GM18873 (cell line): ENCODE data around the gene IRF4.

ENCODE experiments used
- ATAC-seq: cut with Tn5 transposase; IDR thresholded peaks from one replicate; pipeline ENCODE4 v1.9.1; 2021; ENCODE audit warnings: mild to moderate bottlenecking, moderate library complexity, moderate number of reproducible peaks; ENCODE audit not compliant: unreplicated experiment, low FRiP score

IRF4 gene

DNA sequence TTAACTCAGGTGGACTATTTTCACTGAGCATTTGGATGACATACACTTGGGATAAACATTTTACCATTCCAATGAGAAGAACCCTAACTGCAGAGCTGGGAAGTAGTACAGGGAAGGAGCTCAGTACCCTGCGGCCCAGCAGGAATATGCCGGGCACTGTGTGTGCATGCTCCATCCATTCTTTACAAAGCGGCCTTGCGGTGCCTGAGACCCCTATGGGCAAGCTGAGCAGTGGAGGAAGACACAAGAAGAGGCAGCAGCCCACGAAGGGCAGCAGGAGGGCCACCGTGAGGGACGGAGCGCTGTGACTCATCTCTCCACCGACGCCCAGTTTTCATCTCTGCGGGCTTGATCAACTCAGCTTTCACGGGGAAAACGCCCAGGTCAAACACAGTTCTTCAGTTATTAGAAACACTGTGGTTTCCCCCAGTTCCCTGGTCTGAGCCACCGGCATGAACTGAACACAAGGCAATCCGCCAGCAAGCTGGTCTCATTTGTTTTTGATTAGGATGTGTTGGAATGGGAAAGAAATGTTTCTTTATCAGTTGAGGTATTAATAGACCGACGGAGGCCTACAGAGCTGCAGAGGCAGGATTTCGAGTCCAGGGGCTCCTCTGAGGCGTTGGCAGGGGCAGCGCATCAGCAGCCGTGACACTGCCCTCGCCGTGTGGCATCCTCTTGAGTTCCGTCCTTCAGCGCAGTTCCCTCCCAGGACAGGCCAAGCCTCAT, 44.9 kb downstream of the IRF4 start:
- ATAC-seq: no peak

DNA sequence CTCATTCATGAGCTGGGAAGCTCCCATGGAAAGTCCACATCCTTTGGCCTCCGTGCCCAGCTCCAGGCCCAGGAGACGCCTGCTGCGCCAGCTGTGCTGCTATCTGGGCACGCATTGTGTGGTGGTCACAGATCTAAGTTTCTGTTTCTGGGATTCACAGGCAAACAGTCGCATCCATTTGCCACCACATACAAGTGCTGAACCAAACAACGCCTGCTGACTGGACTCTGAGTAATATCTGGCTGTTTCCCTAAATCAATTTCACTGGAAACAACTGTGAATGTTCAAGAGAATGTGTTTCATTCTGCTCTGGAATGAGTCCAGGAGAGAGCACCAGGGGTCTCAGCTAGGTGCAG, 45.5 kb downstream of the IRF4 start:
- no peak for ATAC-seq

DNA sequence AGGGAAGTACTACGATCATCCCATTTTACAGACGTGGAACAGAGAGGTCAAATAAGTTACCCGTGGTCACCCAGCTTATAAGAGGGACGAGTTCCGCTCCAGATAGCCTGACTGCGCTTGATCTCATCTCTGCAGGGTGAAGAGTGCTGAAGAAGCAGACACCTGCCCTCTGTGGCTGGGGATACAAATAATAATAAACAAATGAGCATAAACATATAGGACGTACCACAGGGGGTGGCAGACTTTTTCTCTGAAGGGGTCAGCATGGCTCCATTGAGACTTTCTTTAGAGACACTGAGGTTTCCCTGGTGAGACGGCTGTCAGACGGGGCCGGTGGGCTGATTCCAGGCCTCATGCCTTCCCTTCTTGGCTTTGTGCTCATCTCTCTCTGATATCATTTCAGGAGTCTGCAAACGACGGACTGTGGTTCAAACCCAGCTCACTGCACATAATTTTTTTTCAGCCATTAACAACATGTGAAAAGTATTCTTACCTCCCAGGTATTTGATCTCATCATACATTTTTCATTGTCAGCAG, 47.1 kb downstream of the IRF4 start:
- no peak for ATAC-seq

DNA sequence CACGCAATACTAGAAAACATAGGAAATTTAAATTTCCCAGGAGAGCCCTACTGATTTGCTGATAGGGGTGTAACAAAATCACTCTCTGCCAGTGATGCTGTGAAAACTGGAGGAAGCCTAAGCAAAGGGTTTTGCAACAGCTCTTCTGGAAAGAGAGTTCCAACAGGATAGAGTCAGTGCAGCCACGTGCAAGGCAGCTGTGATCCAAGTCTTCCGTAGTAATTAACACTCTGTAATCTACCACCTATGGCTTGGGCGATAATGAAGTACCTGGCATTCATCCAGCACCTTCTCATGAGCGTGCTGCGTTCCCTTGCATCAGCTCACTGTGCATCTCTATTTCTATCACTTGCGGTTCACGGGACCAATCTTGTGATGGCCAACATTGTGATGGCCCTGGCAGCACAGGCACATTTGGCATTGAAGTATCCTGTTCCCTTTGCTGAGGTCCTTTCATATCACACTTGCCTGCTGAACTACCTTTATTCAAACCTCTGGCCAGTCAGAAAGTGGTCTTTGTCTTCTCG, 48.2 kb downstream of the IRF4 start:
- ATAC-seq: no peak

DNA sequence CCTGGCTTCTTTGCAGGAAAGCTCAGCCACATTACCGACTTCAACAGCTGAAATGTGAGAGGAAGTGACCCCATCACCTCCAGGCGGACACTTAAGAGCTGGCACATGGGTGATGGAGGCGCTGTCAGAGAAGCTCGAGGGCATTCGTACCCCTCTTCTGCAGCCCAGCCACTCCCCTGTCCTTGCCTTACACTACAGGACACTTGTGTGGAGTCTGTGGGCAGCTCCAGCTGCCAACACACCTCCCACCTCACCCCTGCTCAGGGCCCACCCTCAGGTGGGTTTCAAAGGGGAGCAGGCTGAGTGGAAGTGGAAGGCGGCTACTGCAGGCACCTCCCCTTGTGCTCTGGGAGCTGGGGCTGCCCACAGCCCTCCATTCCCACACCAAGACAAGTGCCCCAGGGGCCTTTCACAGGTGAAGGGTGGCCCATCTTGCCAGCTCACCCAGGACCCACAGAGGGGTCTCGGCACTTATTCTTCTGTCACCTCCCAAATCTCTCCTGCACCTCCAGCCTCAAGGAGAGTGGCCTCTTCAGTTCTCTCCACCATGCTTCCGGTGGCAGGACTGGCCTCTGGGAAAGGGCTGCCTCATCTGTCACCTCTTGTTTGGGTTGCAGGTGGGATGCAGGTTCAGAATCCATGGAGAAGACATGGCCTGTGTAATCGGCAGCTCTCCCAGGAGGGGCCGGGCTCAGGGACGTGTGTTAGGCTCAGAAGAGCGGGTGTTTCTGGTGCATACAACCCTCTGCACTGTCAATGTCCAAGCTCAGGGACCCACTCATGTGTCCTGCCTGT, 49.8 kb downstream of the IRF4 start:
- ATAC-seq: no peak

DNA sequence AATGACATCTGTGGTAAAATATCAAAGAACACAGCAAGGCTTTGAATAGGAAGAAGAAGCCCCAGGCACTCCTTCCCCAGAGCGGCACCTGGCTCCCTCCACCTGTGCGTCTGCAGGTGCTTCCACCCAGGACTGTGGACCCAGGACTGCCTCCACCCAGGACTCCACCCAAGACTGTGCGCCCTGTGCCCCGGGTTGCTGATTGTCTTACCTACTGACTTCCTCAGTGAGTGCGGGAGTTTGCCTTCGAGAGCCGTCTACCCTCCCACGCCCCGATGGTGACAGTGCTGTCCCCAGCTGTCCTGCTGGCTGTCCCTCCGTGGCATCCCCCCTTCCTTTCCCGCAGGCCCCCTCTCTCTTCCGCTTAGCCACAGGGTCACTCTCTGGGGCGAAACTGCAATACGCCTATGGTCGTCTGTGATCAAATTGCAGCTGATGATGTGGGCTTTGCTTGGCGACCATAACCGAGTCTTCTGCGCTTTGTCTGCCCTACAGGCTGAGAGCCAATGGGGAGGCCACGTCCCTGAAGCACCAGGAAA, 52.1 kb downstream of the IRF4 start:
- no peak for ATAC-seq

DNA sequence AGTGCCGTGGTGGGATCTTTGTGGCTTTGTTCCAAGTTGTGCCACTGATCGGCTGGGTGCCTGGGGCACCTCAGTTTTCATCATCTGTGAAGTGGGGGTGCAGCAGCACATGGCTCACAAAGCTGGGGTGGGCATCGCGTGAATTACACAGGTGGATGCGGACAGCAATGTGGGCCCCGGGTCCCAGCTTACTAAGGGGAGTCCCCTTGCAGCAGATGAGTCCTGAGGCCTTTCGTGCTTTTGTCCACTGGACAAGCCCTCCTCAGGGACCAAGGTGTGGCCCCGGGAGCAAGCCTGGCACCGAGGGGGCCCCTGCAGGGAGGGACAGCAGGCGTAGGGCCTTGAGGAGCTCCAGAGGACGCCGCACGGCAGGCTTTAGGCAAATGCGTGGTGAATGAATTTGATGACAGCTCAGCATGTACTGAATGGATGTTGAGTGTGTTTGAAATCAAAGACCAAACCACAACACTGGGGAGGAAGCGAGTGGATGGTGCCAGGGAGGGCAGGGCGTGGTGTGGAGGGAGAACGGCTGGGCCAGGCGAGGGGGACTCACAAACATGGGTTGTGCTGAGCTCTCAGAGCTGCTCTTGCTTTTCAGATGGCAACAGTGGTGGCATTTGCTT, 53.2 kb downstream of the IRF4 start:
- no peak for ATAC-seq

DNA sequence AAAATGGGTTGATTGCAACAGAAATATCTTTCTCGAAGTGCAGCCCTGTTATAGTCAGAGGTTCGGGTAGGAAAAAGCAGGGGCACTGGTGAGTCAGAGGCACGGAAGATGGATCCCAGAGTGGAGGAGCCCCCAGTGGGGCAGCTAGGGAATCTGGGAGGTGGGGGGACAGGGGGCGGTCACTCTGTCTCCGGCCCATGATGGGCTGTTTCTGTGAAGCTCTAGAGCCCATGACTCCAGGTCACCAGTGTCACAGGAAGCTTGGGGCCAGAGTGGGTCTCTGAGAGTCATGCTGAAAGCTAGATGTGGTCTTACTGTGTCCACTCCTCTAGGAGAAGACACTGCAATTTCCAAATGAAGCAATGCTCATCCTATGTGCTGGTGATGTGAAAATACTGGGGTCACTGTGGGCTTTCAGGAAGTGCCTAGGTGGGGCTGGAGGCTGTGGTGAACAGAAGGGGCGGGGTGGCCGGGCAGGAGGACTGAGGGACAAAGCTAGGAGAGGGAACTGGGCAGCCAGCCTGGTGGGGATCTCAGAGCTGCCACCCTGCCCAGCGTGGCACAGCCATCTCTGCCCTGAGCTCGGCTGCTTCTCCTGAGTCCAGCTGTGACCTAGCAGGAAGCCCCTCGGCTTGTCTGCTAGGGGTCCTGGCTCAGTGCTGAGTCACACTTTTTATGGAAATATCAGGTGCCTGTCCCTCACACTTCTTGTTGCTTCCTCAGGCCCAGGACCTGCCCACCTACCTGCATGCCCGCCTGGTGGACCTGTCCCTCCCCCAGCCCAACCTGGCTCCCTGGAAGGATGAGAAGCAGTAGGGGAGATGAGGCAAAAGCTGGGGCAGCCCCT, 54.2 kb downstream of the IRF4 start:
- ATAC-seq: no peak

DNA sequence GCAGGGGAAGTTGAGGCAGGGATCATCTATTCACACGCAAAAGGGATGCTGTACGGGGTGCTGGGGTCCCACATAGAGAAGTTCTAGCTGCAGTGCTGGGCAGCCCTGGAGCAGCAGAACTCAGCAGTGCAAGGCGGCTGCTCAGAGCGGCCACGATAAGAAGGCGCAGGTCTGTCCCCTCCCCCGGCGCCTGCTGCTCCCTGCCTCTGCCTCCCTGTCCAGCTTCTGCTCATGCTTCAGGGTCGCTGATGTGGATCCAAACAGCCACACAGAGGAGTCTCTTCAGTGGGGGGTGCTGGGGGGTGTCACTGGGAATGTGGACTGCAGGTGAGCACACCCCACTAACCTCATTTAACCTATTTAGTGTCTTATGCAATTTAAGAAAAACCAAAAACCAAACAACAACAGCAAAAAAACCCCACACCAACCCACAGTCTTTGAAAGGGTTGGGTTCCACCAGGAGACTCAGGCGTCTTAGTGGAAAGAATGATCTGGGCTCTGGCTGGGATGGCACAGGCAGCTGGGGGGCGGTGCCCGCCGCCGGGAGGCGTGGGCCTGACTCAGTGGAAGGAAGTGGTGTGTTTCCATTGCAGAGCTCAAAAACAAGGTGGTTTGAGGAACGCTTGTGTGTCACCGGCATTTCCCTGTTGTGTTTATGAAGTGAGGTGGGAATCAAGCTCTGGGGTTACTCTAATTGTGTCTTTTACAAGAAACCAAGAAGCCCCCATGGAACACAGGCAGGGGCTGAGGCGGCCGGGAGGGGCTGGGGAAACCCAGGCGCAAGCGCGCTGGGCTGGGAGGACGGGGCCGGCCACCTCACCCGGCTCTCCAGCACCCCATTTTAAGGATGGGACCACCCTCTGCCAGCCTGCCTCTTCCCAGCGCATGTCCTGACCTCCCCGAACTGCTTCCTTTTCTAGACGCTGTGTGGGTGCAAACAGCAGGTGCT, 55.1 kb downstream of the IRF4 start:
- ATAC-seq: no peak

DNA sequence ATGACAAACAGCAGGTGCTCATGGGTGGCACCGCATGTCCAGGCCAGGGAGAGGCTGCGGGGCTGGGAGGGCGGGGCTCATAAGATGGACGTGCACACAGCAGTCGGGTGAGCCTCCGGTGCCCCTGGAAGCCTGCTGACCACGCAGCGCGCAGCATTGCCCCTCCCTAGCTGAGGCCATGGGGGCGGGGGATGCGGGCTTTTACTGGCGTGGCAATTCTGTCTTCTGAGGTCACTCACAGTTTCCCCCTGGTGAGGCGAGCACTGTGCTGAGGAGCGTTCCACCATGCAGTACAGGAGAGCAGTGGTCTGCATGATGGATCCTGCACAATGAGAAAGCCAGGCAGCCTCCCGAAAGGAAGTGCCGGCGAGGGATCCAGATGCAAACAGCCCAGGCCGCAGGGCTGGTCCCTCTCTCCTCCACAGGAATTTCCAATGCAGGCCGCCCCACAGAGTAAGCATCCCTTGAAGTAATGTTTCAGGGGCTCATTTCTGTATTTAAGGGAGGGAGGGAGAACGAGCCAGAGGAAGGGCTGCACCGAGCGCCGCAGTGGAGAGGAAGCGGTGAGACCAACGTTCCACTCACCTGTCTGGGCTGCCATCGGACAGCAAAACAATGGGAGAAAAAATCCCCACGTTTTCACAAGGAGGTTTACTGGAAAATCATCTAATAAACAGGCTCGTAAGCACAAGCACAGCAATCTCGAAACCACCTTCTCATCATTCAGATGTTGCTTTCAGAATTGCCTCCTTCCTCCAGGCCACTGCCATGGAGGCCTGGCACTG, 56.0 kb downstream of the IRF4 start:
- no peak for ATAC-seq

DNA sequence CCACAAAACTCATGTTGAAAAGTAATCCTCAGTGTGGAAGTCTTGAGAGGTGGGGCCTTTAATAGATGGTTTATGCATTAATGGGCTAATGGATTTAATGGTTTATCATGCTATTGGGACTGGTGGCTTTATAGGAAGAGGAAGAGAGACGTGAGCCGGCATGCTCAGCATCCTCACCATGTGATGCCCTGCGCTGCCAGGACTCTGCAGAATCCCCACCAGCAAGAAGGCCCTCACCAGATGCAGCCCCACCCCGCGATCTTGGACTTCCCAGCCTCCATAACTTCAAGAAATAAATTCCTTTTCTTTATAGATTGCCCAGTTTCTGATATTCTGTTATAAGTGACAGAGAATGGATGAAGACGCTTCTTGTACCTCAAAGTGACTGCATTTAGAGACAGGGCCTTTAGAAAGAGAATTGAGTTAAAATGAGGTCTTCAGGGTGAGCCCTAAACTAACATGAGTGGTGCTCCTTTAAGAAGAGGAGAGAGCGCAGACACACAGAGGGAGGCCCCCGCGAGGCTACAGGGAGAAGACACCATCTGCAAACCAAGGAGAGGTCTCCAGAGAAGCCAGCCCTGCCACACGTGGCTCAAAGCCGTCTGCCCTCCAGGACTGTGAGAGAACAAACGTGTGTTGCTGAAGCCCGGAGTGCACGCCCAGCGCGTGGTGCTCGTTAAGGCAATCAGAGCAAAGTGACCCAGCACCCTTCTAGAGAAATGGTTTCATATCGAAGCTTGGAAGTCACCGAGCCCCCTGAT, 56.9 kb downstream of the IRF4 start:
- ATAC-seq: no peak

DNA sequence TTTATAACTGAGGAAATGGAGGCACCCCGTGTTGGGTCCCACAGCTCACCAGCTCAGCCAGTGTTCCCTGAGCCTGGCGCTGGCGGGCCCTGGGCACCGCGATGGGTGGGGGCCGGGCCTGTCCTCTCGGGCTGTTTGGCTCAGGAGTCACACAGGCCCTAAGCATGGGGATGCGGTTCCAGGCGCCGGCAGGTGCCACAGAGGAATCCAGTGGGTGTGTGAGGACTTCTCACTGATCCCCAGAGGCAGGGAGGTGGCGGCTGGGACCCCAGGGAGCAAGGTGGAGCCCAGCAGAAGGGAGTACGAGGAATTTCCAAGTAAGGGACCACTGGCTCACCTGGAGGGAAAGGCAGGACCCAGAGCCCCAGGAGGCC, 57.5 kb downstream of the IRF4 start:
- ATAC-seq: no peak

DNA sequence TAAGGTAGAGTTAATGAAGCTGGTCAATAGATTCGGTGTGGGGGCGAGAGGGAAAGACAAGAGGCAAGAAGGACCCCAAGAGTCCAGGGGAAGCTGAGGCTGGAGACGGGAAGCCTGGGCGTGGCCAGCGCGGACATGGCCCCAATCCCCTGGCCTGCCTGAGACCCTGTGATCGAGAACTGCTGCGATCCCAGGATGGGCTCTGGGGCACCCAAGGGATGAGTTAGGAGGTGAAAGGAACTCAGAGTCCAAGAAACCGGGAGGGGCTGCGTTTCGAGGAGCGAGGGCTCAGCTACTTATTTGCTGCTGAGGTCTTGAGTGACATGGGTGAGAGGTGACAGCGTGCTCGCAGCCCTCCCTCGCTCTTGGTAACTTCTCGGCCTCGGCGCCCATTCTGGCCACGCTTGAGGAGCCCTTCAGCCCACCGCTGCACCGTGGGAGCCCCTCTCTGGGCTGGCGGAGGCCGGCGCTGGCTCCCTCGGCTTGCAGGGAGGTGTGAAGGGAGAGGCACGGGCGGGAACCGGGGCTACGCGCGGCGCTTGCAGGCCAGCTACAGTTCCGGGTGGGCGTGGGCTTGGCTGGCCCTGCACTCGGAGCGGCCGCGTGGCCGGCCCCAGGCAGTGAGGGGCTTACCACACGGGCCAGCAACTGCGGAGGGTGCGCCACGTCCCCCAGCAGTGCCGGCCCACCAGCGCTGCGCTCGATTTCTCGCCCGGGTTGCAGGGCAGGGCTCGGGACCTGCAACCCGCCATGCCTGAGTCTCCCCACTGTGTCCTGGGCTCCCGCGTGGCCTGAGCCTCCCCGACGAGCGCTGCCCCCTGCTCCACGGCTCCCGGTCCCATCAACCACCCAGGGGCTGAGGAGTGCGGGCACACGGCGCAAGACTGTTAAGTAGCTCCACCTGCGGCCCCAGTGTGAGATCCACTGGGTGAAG, 58.2 kb downstream of the IRF4 start:
- ATAC-seq: no peak

DNA sequence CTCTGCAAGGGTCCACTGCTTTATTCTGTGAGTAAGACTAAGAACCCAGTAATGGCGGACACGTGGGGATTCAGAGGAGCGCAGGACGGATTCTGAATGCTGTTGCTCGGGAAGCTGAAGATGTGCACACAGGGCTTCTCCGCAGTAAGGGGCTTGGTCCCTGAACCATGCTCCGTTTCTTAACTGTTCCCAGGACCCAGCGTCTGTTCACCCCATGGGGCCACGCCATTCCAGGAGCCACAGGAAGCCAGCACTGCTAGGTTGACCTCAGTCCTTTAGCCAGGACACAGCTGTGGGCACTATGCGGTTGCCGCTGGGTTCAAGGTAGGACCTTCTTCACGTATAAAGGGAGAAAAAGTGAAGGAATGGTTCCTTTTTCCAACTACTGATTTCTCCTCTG, 59.8 kb downstream of the IRF4 start:
- no peak for ATAC-seq

DNA sequence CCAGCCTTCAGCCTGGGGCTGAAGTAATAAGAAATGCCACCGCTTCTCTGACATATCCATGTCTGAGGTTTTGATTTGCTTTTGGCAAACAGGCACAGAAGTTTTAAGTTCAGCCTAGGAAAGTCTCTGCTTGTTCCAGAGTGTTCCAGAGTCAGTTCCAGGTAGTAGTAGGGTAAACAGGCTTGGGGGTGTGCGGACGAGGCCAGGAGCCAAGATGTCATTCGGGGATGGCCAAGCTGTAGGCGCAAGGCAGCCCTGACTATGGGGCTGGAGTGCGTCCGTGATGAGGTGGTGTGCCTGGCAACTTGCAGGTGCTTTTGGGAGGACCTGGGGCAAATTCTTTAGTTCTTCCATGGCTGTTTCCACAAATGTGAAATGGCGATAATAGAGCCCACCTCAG, 60.3 kb downstream of the IRF4 start:
- ATAC-seq: no peak

DNA sequence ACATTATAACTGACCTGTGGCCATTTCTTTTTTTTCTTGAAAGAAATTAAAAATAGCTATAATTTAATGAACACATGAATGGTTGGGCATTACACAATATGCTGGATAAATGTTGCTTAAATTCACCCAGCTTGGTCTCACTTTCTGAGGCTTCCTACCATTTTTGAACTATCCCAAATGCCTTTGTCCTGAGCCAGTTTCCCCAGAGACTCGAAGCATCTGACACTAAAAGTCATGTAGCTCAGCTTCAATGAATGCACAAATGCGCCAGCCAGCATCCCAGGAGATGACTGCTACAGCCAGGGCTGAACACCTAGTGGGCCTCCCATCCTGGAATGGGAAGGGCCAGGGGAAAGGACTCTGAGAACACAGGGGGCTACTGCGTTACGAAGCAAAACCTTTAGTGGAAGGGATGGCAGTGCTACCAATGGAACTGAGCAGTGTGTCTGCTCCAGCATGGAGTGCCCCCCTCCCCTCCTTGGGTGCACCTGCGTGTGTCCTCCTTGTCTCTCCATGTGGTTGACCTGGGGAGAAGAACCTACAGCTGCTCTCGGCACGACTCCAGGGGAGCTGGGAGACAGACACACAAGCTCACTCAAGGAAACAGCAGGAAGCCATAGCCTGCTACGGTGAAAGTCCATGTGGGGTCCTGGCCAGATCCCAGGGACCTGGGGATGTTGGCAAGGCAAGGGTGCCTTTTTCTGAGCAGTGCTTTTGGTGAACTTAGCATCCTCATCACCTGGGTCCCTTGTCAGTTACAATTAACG, 60.9 kb downstream of the IRF4 start:
- no peak for ATAC-seq
